Lower lobe of right lung (tissue), 2 donors: Measurements from ENCODE around the gene THOC7. TPM values are rescaled to one million over a fixed set of nuclear protein-coding genes. Genes with fewer than 3 reads are reported as not detected.
A peak's percentile ranks its signal among the peaks of the same experiment; 100 is the strongest.

Source experiments
- ATAC-seq, 2 donors: fragments of 200-7000 bp; cut with Tn5 transposase; one replicate each; pipeline ENCODE4 v1.9.1; 2020 to 2022; ENCODE audit warnings: mild to moderate bottlenecking in 2 of 2, moderate library complexity in 2 of 2
- DNase-seq: peaks from one replicate; pipeline ENCODE4 v3.0.0-alpha.2; 2020
- H3K27ac ChIP-seq: fragments of 200-600 bp; one replicate; pipeline ENCODE4 v1.8.0; 2022
- H3K27me3 ChIP-seq: fragments of 200-600 bp; one replicate; pipeline ENCODE4 v1.8.0; 2022; ENCODE audit warnings: low read depth
- H3K36me3 ChIP-seq: fragments of 200-600 bp; one replicate; pipeline ENCODE4 v1.8.0; 2022; ENCODE audit warnings: mild to moderate bottlenecking
- H3K4me1 ChIP-seq: fragments of 200-600 bp; one replicate; pipeline ENCODE4 v1.8.0; 2022
- H3K4me3 ChIP-seq: fragments of 200-600 bp; one replicate; pipeline ENCODE4 v1.8.0; 2022; ENCODE audit warnings: mild to moderate bottlenecking
- H3K9me3 ChIP-seq: fragments of 200-600 bp; one replicate; pipeline ENCODE4 v1.8.0; 2022
- intact Hi-C: fragments of 100-400 bp; cut with DNase I; formaldehyde crosslinking; loops from one replicate; pipeline ENCODE4 v1.11.0; 2022
- total RNA-seq: library from RNA; stranded (reverse); fragmentation: NEBNext Ultra II Directional; extraction: Animal tissue kit (Norgen Biotek cat#: 25700); gene quantifications from one replicate; pipeline ENCODE4 v1.2.1, GENCODE V29; 2021
- TF ChIP-seq, protein P1 (sequence below): fragments of 200-600 bp; IDR thresholded peaks from one replicate; pipeline ENCODE4 v1.8.0; 2022; ENCODE audit warnings: antibody characterized with exemption, mild to moderate bottlenecking
- donor health status: DM: no; HTN: yes; CAD: no; lungs with severe emphysema.

The THOC7 gene
- total RNA-seq, 1 donor from 2014 or later, result 47.2 TPM

DNA sequence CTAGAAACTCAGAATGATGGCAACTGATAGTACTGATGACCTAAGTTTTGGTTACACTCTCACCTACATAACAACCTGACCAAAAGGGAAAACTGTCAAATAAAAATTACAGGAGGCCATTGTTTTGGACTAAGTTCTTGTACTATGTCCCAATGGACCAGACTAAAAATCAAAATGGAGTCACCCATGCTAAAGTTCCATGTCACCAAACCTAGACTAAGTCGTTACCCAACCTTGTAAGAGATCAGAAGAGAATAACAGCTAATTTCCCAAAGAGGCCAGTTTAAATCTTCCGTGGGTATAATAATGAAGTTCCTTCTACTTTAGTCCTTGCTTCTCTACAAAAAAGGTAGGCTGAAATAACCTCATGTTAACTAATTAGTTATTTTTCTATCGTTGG is 12.3 kb downstream of the THOC7 start:
- Histone ChIP-seq H3K27me3 (no peaks in the 10 kb centered on the region), H3K4me3 (no peak overlapping the region), H3K27ac (no peak overlapping the region), H3K4me1 (no peaks in the 10 kb centered on the region), H3K36me3 (no peaks in the 10 kb centered on the region), H3K9me3 (no peaks in the 10 kb centered on the region)
- intact Hi-C loops, result no loop called here
- ATAC-seq (no peak), DNase-seq (no peak)
- TF ChIP-seq, protein P1, sequence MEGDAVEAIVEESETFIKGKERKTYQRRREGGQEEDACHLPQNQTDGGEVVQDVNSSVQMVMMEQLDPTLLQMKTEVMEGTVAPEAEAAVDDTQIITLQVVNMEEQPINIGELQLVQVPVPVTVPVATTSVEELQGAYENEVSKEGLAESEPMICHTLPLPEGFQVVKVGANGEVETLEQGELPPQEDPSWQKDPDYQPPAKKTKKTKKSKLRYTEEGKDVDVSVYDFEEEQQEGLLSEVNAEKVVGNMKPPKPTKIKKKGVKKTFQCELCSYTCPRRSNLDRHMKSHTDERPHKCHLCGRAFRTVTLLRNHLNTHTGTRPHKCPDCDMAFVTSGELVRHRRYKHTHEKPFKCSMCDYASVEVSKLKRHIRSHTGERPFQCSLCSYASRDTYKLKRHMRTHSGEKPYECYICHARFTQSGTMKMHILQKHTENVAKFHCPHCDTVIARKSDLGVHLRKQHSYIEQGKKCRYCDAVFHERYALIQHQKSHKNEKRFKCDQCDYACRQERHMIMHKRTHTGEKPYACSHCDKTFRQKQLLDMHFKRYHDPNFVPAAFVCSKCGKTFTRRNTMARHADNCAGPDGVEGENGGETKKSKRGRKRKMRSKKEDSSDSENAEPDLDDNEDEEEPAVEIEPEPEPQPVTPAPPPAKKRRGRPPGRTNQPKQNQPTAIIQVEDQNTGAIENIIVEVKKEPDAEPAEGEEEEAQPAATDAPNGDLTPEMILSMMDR, result no peak

DNA sequence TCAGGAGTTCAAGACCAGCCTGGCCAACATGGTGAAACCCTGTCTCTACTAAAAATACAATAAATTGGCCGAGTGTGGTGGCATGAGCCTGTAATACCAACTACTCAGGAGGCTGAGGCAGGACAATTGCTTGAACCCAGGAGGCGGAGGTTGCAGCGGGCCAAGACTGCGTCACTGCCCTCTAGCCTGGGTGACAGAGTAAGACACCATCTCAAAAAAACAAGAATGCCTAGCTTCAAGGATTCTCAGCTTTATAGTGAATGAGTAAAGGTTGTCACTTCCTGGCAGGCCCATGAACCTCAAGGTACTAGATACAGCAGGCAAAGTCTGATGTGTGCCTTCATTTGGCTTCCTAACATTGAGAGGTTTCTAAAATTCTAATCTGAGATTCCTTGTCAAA is 14.4 kb downstream of the THOC7 start:
- Histone ChIP-seq H3K36me3 (no peaks in the 10 kb centered on the region), H3K27ac (no peak overlapping the region), H3K27me3 (no peaks in the 10 kb centered on the region), H3K4me1 (no peaks in the 10 kb centered on the region), H3K4me3 (no peak overlapping the region), H3K9me3 (no peaks in the 10 kb centered on the region)
- TF ChIP-seq, protein P1, result no peak
- ATAC-seq, result no peak
- no peak for DNase-seq
- intact Hi-C loops, result no loop called here

DNA sequence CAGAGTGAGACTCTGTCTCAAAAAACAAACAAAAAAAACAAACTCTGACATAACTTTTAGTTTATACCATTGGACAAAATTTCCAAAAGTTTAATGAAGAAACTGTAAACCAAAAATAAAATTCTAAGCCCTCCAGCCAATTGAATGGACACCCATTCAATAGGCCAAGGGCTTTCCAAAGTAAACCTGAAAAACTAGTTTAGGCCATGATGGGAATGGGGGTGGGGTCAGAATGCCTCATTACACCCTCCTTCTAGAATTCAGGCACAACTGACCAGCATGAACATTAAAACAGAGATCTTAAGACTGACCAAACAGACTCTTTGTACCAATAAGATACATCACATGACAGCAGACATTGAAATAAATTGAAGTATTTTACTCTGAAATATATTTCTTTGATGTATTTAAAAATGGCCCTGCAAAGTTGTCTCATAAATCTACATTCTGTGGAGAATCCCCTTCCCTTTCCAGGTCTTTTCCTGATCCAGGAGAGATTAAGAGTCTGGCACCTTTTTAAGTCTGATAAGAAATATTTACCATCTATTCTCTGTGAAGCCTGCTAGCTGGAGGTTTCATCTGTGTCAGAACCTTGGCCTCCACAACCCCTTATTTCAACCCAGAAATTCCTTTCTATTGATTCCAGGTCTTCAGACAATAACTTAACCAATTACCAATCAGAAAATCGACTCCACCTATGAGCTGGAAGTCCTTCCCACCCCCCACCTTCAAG is 15.7 kb downstream of the THOC7 start:
- no peaks in the 10 kb centered on the region for H3K36me3 ChIP-seq
- intact Hi-C loops, result no loop called here
- no peak overlapping the region for H3K4me3 ChIP-seq
- ATAC-seq (peak in 1 of 2 donors; percentile 63), DNase-seq (no peak)
- H3K27me3 ChIP-seq, result no peaks in the 10 kb centered on the region
- no peaks in the 10 kb centered on the region for H3K9me3 ChIP-seq
- no peak overlapping the region for H3K27ac ChIP-seq
- H3K4me1 ChIP-seq, result no peaks in the 10 kb centered on the region
- TF ChIP-seq, protein P1, result no peak

DNA sequence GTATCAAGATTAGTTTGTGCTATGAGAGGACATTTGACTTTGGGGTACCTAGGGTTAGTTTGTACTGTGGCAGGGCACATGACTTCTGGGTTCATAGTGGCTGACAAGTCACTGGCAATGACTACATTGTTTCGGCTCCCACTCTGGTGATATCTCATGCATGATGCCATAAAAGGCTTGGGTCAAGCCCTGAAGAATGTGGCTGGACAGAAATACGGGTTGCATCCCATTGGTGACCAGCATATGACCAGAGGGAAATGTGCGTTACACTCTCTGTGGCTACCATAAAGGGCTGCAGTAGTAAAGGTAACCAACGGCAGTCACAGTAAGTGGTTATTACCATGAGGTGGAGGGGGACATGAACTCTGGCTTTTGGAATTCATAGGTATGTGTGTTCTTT is 18.4 kb downstream of the THOC7 start:
- ATAC-seq (no peak), DNase-seq (no peak)
- Histone ChIP-seq H3K36me3 (no peaks in the 10 kb centered on the region), H3K4me3 (no peak overlapping the region), H3K9me3 (no peaks in the 10 kb centered on the region), H3K27me3 (no peaks in the 10 kb centered on the region), H3K27ac (no peak overlapping the region), H3K4me1 (no peaks in the 10 kb centered on the region)
- TF ChIP-seq, protein P1, result no peak
- intact Hi-C loops, result no loop called here

DNA sequence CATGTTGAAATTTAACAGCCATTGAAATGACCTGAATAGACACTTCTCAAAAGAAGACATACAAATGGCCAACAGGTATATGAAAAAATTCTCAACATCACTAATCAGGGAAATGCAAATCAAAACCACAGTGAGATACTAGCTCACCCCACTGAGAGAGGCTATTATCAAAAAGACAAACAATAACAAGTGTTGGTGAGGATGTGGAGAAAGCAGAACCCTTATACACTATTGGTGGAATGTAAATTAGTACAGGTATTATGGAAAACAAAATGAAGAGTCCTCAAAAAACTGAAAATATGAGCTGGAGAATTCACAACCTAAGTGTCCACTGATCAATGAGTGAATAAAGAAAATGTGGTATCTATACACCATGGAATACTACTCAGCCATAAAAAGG is 21.5 kb downstream of the THOC7 start:
- H3K4me3 ChIP-seq, result no peak overlapping the region
- H3K36me3 ChIP-seq, result no peaks in the 10 kb centered on the region
- intact Hi-C loops, result no loop called here
- no peaks in the 10 kb centered on the region for H3K4me1 ChIP-seq
- H3K27me3 ChIP-seq, result no peaks in the 10 kb centered on the region
- no peak for DNase-seq
- no peak overlapping the region for H3K27ac ChIP-seq
- no peak for ATAC-seq
- H3K9me3 ChIP-seq, result no peaks in the 10 kb centered on the region
- TF ChIP-seq, protein P1, result no peak
